Forelimb muscle (tissue), 1 donor: ENCODE measurements around the gene METTL26. TPM values are rescaled to one million over a fixed set of nuclear protein-coding genes. Genes with fewer than 3 reads are reported as not detected.

Experiments
- DNase-seq: peaks from one replicate; pipeline ENCODE4 v3.0.0-alpha.2; 2013; ENCODE audit warnings: low read depth
- polyA plus RNA-seq: library from polyadenylated mRNA; unstranded; fragments of 120-200 nt; gene quantifications from one replicate; pipeline ENCODE4 v1.2.1, GENCODE V29; 2013; ENCODE audit not compliant: insufficient read length

The METTL26 gene
- 36.6 TPM for polyA plus RNA-seq

DNA sequence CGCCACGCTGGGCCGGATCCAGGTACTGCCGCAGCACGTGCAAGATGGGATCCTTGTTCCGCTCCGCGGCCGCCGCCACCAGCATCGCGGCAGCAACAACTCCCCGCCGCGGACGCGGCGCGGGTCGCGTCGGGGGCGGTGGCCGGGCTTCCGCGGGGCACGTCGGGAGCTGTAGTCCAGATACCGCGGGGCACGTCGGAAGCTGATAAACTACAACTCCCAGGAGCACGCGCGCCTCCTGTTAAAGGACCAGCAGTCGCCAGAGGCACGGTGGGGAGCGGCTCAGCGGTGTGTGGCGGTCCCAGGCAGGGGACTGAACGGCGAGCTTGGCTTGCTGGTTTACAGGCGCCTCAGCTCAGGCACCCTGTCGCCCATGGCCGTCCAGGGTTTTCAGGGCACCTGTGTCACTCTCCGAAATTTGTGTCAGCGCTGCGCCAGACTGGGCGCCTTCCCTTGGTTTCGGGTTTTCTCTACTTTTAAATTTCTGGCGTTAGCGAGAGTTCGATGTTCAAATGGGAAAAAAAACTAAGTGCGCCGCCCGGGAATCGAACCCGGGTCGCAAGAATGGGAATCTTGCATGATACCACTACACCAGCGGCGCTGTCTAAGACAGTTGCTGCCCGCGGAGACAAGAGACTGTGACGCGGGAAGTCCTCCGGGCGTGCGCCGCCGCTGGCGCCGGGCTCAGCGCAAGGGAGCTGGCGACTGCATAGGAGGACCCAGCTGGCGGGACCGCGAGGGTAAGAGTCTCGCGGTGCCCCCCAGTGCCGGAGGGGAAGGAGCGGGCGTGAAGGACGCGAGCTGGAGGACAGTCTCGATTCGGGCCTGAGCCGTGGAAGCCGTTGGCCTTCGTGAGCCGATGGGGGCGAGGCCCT is at the start of gene METTL26:
Gene METTL26, minus strand, starts transcription at position 100 of the 875 bp plus-strand sequence. Its CDS starts 15 bp downstream, at position 85.
- peak; percentile 87 for DNase-seq

- DNase-seq = no peak
Observed at GRCh38 chr16:684961-685696, 49.0 kb upstream of the METTL26 start.

DNA sequence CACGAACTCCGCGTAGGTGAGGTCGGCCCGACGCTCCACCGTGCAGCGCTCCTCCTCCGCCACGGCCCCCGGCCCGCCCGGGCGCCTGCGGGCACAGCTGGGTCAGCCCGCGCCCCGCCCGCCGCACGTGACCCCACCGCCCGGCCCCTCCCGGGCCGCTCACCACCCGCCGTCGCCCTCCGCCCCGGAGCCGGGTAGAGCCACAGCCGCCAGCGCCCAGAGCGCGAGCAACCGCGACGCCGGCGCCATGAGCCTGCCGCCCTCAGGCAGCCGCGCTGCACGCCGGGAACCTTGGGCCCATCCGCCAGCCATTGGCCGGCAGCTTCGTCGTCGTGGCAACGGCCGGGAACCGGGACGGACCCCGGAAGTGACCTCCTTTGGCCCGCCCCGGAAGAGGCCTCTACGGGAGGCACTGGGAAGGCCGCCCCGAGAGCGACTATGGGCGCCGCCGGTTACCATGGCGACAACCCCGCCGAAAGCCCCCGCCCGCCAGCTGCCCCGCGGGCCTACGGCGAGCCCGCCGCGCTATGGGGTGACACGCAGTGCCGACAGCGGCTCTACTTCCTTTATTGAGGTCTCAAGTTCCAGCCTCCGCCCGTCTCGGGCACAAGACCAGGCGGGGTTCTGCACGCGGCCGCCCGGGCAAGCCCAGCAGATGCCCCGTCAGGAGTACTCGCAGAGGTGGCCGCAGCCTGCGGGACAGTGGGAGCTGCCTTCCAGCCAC is 48.1 kb upstream of the METTL26 start, which contains the start of gene JMJD8:
Gene JMJD8, minus strand, starts transcription at position 264 of the 724 bp plus-strand sequence. Its CDS starts 15 bp downstream, at position 249.
- DNase-seq = peak; percentile 77

GRCh38 chr16:683396-684070 is 47.4 kb upstream of the METTL26 start:
- no peak for DNase-seq

DNA sequence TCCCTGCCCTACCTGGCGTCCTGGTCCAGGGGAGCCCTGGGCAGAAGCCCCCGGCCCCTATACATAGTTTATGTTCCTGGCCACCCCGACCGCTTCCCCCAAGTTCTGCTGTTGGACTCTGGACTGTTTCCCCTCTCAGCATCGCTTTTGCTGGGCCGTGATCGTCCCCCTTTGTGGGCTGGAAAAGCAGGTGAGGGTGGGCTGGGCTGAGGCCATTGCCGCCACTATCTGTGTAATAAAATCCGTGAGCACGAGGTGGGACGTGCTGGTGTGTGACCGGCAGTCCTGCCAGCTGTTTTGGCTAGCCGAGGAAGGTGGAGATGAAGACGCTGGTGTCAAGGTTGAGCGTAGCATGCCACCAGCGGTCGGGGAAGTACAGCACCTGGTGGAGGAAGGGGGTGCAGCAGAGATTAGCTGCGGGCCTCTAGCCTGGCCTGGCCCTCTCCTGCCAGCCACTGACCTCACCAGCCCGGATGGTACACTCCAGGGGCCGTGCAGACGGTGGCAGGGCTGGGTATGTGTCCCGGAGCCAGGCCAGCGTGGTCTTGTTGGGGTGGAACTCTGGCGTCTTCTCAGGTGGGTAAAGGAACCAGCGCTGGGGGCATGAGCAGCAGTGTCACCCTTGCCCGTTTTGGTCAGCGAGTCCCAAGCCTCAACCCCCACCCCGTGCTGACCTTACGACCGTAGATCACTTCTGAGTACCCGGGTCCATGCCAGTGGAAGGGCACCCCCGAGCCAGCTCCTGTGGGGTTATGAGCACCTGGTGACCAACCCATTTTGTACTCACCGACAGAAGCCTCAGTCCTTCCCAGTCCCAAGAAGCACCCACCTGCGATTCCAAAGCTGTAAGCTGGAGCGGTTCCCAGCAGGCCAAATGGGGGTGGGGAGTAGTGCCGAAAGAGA is 46.6 kb upstream of the METTL26 start:
- no peak for DNase-seq

GRCh38 chr16:681746-682427 is 45.8 kb upstream of the METTL26 start:
- no peak for DNase-seq

DNA sequence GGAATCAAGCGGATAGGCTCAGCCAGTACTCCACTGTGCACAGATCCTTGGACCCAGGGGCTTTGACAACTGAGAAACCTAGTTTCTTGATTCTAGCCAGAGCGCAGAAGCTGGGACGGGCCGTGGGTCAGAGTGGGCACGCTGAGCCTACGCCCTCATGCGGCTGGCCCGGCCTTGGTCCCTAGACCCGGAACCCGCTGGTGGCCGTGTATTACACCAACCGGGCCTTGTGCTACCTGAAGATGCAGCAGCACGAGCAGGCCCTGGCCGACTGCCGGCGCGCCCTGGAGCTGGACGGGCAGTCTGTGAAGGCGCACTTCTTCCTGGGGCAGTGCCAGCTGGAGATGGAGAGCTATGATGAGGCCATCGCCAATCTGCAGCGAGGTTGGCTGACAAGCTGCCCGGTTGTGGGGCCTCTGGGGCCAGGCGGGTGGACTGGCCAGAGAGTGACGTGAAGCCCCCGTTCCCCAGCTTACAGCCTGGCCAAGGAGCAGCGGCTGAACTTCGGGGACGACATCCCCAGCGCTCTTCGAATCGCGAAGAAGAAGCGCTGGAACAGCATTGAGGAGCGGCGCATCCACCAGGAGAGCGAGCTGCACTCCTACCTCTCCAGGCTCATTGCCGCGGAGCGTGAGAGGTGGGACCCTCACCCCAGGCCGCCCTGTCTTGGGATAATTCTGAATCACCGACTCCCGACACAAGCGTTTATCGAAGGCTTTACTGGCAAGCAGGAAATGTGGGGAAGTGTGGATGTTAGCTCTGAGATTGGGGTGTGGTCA is 45.1 kb upstream of the METTL26 start:
- DNase-seq = no peak

GRCh38 chr16:680625-680945 is 44.5 kb upstream of the METTL26 start:
- DNase-seq = no peak

- DNase-seq = peak; percentile 38
Observed at GRCh38 chr16:679814-680624, 43.9 kb upstream of the METTL26 start, which contains the start of gene STUB1. Gene STUB1 (plus strand): TSS chr16:680410. CDS start chr16:680526, 116 bp downstream.

- no peak for DNase-seq
Observed at GRCh38 chr16:678858-679813, 43.0 kb upstream of the METTL26 start.

DNA sequence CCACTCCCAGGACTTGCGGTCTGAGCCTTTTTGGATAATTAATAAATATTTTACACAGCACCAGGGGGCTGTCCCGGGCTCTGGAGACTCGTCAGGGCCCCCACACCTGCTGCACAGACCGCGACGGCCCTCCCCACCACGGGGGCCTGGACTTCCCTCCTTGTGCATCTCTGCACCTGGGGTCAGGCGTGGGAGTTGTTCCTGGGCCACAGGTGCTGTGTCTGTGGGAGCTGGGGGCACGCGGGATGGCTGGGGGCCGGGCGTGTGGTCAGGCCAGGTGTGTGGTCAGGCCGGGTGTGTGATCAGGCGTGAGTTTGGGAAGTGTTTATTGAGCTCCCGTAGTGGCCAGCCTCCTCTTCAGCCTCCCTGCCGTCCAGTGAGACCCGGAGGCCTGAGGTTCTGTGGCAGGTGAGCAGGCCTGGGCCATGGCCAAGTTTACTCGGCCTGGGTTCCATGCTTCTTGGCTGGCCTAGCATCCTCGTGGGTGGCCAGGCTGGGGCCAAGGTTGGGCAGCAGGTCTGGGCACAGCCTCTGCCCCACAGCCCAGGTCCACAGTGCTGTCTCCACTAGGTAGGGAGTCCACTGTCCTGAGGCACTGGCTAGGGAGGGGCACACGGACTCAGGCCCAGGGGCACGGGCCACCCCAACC is 42.2 kb upstream of the METTL26 start:
- DNase-seq = no peak

GRCh38 chr16:677316-678190 is 41.4 kb upstream of the METTL26 start:
- DNase-seq = no peak

GRCh38 chr16:676913-677312 is 40.8 kb upstream of the METTL26 start:
- DNase-seq = no peak

DNA sequence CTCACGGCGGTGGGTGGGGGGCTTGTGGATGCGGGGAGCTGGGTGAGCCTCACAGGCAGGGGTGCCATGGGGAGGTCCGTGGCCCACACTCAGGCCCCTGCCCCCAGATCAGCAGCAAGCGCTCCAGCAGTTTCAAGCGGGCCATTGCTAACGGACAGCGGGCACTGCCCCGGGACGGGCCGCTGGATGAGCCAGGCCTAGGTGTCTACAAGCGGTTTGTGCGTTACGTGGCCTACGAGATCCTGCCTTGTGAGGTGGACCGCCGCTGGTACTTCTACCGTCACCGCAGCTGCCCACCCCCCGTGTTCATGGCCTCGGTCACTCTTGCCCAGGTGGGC is 40.4 kb upstream of the METTL26 start:
- no peak for DNase-seq

GRCh38 chr16:675884-676564 is 39.9 kb upstream of the METTL26 start:
- no peak for DNase-seq
